ENCODE results near the gene TMEM151A.
A peak's percentile ranks its signal among the peaks of the same experiment; 100 is the strongest.
"Not testable (repeated sequence)": the region's sequence is repeated elsewhere in the genome, so short reads cannot be mapped to it uniquely, and the experiment has no call there.

The TMEM151A gene

DNA sequence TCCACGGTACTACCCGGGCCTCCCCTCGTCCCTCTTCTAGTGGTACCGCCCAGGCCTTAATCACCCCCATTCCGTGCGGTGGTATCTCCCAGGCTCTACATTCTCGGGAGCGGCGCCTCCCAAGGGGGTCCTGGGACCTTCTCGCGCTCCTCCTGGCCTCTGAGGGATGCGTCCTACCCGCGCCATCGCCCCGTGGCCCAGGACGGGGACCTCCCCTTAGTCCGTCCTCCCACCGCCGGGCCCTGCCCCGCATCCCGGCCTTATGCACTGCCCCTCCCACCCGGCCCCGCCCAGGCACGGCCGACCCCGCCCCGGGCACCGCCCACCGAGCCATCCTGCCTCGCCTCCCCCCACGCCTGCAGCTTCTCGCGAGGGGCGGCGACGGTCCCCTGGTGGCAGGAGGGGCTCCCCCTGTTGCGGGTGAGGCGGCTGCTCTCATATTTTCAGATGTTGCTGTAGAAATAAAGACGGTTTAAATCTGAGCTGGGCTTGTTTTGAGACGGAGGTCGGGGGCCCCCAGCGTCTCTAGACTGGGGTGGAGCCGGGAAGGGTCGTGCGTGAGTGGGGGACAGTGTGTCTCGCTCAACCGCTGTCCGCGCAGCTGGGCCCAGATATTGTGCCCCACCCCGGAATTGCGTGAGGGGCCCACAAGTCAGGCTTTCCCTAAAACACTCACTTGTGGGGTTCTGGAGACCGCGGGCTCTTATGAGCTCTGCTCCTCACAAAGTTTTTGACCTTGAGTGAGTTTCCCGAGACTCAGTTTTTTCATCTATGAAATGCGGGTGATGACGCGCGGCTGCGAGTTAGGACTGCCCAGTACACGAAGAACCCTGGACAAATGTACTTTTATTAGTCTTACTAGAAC, 24.1 kb upstream of the TMEM151A start:
- peak; percentile 81 to 82 for DNase-seq

DNA sequence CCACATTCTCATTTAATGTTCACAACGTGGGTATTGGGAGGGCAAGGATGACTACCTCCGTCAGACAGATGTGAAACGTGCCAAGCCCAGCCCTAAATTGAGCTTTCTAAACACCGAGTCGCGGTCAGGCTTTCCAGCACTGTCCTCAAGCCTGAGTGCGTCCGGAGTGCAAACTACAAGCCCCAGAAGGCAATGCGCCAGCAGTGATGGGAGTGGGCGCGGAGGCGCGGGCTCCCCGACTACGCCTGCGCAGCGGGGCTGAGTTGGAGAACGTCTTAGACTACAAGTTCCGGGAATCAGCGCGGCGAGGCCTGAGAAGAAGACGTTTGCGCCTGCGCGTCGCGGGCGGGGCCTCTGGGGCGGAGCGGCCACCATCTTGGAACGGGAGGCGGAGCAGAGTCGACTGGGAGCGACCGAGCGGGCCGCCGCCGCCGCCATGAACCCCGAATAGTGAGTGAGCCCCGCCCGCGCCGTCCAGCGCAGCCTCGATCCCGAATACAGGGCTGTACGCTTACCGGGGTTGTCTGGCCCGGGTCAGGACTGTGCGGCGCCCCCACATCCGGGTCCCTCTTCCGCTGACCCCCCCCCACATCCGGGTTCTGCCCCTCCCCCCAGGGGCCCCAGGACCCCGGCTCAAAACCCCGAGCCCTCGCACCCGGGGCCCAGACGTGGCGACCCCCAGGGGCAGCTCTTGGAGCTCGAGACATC, 23.3 kb upstream of the TMEM151A start, which contains the start of gene RAB1B:
TSS of gene RAB1B (plus strand) at position 396 of the 708 bp plus-strand sequence. CDS start at position 437, 41 bp downstream.
- peak; percentile 99 to 100 for DNase-seq

DNA sequence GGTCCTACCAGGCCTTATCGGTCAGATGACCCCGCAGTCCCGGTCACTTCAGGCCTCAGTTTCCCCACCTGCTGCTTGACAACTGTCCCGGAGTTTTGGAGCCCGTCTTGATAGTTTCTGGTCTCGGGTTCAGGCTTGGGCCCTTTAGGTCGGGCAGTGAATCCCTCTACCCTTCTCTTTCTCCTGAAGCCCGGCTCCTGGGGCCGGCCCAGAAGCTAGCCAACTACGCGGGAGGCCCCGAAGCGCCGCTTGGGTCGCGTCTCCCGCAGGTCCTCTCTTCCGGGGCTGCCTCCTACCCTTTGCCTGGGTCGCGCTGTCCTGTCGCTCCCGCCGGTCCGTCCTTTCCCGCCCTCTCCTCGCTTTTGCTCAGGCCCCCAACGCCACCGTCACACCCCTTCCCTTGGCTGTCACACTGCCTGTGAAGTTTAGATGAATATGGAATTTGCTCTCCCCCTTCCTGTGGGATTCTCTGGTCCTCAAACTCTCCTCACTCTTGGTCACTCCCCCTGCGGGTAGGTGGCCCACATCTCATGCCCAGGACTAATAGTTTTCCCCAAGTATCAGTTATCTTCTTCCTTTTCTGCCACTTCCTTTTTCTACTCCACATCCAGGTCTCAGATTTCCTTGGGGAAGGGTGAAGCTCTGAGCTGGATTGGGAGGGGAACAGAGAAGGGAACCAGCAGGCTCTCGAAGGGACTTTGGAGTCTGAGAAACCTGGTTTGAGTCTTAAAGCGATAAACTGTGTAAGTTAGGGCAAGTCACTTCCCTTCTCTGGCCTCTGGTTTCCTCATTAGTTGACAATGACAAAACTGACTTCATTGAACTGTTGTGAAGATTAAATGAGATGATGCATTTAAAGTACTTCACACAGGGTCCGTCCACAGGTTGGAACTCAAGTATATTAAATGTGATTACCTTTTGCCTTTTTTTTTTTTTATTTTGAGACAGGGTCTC, 22.5 kb upstream of the TMEM151A start:
- DNase-seq: no peak

DNA sequence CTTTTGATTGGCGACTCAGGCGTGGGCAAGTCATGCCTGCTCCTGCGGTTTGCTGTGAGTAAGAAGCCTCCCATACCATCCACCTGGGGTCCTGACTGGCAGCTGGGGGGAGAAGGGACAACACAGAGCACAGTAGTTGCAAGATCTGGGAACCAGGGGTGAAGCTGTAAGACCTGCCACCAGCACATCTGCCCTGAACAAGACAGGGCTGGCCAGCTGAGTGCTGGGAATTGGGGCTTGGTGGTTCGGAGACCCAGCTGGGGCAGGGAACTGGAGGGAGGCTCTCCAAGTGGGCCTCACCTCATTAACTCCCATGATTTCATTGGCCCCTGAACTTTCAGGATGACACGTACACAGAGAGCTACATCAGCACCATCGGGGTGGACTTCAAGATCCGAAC, 19.9 kb upstream of the TMEM151A start:
- DNase-seq: no peak

DNA sequence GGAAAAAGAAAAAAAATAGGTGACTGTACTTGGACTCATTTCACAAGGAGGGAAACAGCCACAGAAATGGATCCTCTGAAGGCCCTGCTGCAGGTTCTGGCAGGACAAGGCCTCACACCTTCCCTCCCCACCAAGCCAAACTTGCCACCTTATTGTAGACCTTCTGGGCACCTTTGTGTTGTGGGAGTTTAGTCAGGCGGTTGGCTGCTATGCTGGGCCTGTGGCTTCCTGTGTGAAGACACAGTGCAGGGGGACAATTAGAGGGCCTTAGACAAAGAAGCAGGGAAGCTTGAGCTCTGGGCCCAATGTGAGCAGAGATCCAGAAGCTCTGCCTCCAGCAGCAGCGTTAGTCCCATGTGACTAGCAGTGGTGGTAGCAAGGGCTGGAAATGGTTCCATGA, 19.1 kb upstream of the TMEM151A start:
- DNase-seq: no peak

DNA sequence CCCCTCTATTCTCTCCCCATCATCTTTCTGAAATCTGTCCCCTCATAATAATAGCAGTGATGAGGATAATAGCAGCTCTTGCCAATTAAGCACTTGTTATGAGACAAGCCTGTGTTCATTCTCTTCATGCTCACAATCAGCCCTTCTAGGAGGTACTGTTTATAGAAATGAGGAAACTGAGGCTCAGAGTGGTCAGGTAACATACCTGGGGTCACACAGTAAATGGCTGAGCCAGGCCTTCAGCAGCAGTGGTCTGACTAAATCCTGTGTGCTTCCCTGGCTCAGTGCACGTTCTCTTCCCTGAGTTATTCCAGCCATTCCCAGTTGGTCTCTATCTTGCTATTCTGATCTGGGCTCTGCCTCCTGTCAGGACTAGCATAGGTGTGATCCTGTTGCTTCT, 17.5 kb upstream of the TMEM151A start:
- DNase-seq: no peak

DNA sequence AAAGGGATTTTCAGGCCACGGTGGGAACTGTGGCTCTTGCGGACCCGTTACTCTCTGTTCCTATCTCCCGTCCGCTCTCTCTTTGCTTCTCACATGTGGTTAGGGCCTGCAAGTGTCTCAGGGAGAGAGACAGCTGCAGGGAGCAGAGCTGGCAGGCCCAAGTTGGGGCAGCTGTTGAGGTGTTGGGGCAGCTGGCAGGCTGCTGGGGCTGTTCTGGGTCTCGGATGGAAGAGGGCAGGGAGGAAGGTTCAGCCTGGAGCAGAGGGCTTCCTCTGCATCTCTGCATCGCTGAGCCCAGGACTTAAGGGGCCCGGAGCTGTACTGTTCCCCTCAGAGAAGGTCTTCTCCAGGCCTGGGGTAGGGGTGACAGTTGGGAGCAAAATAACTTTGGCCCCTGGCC, 16.3 kb upstream of the TMEM151A start:
- DNase-seq: no peak

DNA sequence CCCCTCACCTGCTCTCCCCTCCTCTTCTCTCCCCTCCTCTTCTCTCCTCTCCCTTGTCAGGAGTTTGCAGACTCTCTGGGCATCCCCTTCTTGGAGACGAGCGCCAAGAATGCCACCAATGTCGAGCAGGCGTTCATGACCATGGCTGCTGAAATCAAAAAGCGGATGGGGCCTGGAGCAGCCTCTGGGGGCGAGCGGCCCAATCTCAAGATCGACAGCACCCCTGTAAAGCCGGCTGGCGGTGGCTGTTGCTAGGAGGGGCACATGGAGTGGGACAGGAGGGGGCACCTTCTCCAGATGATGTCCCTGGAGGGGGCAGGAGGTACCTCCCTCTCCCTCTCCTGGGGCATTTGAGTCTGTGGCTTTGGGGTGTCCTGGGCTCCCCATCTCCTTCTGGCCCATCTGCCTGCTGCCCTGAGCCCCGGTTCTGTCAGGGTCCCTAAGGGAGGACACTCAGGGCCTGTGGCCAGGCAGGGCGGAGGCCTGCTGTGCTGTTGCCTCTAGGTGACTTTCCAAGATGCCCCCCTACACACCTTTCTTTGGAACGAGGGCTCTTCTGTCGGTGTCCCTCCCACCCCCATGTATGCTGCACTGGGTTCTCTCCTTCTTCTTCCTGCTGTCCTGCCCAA, 15.6 kb upstream of the TMEM151A start:
- no peak for DNase-seq

DNA sequence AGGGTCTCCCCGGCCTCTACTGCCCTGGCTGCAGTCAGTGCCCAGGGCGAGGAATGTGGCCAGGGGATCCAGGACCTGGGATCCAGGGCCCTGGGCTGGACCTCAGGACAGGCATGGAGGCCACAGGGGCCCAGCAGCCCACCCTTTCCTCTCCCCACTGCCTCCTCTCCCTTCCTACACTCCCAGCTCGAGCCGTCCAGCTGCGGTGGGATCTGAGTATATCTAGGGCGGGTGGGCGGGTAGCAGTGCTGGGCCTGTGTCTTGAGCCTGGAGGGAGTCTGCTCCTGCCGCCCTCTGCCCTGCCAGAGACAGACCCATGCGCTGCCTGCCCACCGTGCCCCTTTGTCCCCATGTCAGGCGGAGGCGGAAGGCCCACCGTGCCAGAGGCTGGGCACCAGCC, 15.1 kb upstream of the TMEM151A start:
- not testable (repeated sequence) for DNase-seq

DNA sequence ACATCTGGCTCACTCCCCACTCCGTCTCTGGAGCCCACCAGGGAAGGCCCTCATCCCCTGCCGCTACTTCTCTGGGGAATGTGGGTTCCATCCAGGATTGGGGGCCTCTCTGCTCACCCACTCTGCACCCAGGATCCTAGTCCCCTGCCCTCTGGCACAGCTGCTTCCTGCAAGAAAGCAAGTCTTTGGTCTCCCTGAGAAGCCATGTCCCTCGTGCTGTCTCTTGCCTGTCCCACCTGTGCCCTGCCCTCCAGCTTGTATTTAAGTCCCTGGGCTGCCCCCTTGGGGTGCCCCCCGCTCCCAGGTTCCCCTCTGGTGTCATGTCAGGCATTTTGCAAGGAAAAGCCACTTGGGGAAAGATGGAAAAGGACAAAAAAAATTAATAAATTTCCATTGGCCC, 14.6 kb upstream of the TMEM151A start:
- not testable (repeated sequence) for DNase-seq

DNA sequence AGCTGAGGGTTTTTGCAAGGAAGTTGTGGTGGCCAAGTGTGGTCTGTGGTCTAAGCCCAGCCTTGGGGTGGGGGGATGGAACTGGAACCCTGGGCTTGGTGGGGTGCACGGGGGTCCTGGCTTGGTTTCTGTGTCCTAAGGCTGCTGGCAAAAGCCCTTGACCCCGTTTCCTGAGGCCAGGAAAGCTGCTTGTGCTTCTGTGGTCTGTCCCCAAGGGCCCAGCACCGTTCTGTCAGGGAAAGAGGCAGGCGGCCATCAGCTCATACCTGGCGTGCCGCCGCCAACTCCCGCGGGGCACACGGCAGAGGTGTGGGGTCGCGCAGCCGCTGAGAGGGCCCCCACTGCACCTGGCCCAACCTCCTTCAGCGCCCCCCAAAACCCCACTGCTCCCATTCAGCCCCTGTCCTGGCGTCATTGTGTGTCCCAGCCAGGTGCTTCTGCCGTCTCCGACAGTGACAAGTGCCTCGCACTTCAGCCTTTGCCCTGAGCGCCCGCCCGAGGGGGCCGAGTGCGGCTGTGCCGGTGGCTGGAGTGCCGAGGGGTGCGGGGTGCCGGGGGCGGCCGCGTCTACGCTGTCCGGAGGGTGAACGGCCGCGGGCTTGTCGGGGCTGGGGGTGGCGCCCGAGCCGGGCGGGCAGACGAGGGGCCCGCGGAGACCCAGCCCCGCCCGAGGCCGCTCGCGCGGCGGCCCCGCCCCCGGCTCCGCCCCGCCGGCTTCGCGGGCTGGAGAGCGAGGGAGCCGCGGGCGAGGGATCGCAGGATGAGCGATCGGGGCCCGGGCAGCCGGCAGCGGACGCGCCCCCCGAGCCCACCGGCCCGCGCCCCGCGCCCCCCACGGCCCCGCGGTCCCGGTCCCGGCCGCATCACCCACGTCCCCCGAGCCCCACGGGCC, 14.0 kb upstream of the TMEM151A start, which contains the start of gene CNIH2:
TSS of gene CNIH2 (plus strand) at position 705 of the 892 bp plus-strand sequence. CDS start 282 bp downstream, outside the sequence.
- DNase-seq: peak; percentile 47 to 66

DNA sequence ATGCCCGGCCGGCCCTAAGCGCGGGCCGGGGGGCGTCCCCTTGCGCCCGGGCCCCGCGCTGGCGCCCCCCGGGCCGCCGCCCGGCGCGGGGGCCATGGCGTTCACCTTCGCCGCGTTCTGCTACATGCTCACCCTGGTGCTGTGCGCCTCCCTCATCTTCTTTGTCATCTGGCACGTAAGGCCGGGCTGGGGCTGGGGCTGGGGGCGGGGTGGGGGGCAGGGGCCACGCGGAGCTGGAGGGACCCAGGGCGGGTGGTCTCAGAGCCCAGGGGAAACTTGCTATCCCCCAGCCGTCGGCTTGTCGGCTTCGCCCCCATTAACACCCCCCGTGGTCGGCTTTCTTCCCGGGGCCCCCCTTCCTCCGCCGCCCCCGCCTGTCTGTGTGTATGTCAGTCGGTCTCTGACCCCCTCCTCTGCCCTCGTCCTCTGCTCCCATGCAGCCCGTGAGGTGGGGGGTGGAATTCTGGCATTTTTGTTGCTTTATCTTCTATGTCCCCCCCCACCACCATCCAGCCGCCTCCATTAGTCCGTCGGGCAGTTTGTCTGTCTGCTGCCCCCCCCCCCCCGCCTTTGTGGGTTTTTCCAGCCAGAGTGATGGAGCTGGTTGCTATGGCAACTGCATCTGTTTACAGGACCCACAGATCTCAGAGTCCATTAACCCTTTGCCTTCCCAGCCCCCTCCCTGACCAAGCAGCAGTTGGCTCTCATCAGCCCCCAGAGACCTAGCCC, 13.2 kb upstream of the TMEM151A start:
- no peak for DNase-seq

DNA sequence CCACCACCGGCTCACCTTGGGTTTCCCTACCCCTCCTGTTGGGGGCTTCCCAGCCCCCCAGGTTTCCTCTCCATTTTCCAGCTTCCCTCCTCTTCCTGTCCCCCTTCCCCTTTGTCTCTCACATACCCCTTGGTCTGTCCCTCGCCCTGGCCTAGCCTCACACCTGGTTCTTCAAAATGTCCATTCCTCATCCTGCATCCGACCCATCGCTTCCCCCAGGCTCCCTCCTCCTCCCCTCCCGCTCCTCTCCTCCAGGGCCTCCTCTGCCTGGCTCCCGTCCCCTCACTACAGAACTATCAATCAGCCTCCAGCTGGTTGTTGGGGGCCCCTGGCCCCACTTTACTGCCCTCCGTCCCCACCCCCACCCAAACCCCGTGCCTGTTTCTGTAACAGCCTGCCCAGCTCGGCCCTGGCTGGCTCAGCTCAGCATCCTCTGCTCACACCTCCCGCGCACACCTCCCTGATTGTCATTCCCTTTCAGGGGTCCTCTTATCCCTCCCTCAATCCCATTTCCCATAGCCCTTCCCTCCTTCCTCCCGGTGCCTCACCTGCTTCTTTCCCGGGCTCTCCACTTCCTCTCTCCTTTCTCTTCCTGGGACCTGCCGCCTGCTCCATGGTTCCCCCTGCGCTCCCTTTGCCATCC, 12.5 kb upstream of the TMEM151A start:
- no peak for DNase-seq

DNA sequence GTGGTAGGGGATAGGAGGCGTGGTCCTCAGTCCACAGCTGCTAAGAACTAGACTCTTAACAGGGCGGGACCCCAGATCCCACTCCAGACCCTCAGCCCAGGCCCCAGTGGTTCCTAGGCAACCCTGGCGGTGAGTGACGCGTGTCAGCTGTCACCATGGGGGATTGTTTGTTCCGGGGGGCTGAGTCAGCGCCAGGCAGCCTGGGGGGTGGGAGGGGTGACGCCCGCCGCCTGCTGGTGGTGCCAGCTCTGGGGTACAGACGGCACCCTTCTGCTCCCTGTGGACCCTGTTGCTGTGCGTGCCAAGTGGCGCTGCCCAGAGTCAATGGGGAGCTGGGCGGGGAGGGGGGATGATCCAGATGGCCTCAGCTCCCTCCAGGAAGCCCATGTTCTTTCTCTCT, 11.3 kb upstream of the TMEM151A start:
- DNase-seq: no peak

DNA sequence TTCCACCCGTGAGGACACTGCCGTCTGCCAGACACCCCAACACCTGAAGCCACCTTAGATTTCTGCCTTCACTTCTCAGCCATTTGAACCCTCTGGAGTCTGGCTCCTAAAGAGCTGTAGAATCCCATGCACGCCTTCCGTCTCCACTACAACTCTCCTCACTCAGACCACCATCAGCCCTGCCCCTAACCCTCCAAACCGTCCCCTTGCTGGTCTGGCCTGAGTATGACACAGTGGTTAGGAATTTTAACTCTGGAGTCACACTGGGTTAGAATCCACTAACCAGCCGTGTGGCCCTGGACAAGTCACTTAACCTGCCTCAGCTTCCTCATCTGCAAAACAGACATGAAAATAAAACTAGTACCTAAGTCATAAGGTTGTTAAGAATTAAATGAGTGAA, 10.7 kb upstream of the TMEM151A start:
- DNase-seq: no peak

DNA sequence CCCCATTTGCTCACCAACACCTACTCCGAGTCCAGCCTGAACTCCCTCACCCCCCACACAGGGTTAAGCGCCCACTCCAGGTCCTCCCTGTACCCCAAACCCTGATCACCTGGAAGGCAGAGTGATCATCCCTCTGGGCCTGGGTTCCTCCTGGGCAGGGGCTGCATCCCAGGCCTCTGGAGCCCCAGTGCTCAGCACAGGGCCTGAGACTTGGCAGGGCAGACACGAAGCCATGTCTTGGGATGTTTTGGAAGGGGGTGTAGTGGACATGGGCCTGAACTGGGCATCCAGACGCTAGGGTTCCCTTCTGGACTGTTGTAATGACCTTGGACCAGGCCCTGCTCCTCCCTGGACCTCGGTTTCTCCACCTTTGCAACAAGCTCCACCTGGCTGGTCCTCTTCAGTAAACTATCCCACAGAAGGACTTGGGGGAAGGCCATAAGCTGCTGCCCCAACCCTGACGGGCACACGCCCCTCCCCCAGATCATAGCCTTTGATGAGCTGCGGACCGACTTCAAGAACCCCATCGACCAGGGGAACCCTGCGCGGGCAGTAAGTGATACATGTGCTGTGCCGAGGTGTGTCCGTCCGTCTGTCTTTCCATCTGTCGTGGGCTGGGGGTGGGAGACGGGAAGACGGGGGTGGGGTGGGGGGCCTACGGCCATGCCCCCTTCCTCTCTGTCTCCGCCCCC, 9.8 kb upstream of the TMEM151A start:
- DNase-seq: no peak

DNA sequence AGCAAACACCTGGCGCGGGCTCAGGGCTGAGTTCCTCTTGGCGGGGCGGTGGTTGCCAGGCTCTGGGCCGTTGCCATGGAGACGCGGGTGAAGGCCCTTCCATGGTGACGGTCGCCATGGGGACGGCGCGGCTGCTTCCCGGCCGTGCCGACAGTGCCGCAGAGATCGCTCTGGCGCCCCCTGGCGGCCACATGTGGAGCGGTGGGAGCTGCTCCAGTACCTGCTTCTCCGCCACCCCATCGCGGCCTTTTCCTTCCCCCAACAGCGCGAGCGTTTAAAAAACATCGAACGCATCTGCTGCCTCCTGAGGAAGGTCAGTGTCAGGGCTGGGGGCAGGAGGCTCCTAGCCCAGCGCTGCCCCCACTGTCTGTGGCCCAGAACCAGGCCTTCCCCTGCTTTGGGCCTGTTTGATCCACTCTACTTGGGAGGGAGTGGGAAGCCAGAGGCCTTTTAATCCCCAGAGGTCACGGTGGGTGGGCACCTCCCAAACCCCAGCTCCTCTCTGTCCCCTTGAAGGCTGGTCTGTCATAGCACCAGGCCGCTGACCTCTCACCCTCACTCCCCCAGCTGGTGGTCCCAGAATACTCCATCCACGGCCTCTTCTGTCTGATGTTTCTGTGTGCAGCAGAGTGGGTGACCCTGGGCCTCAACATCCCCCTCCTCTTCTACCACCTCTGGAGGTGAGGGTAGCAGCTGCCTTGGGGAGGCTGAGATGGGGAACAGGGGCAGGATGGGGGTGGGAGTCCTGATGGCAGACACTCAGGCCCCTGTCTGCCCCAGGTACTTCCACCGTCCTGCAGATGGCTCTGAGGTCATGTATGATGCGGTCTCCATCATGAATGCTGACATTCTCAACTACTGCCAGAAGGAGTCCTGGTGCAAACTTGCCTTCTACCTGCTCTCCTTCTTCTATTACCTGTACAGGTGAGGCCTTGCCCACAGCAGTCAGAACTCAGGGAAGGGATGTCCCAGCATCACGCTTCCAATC, 8.9 kb upstream of the TMEM151A start:
- peak; percentile 99 for DNase-seq

DNA sequence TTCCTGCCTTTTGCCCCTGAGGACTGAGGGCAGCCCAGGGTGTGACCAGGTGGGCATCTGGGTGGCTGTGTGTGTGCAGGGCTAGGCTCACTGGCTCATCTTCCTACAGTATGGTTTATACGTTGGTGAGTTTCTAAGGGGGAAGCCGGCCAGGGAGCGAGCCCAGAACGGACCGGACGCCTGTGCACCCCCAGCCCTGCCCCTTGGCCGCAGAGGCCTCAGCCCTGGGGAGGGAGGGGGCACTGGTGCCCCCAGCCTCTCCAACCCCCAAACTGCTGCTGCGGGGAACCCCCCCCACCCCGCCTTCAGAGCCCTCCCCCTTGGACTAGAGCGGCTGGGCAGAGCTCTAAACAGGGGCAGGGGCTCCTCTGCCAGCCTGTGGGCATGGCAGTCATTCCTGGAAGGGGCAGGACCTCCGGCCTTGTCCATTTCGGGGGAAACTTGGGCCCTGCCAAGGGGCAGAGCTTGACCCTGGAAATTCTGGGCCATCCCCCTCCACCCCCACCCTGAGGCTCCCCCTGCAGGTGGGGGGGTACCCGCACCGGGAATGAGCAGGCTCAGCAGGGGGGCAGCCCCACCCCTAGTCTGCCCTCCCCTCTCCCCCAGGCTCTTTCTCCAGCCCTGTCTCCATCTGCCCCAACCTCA, 8.1 kb upstream of the TMEM151A start:
- DNase-seq: no peak

Measured in SHP77 (cell line).